DMS 273 treated with DMSO at 0.1 percent for 48 hours (cell line): Measurements from ENCODE around the gene MMAB.
A peak's percentile ranks its signal among the peaks of the same experiment; 100 is the strongest.

Source experiments
- DNase-seq: peaks from one replicate; lab custom pipeline; 2025; lab: John Stamatoyannopoulos, UW

Gene MMAB

GRCh38 chr12:109573029-109573913 lies at the start of gene MMAB, which contains the start of gene MVK:
Gene MMAB (minus strand): TSS chr12:109573504. CDS start chr12:109573480, 24 bp downstream.
Gene MVK (plus strand): TSS chr12:109573794. CDS start chr12:109574823, 1,029 bp downstream.
- peak; percentile 97 for DNase-seq

- no peak for DNase-seq
Measured at GRCh38 chr12:109621901-109622364, 48.6 kb upstream of the MMAB start.

GRCh38 chr12:109621211-109621694 lies 47.9 kb upstream of the MMAB start:
- DNase-seq, result no peak

- no peak for DNase-seq
Measured at GRCh38 chr12:109619002-109619604, 45.8 kb upstream of the MMAB start.

GRCh38 chr12:109618082-109618481 lies 44.8 kb upstream of the MMAB start:
- no peak for DNase-seq

GRCh38 chr12:109617491-109617890 lies 44.2 kb upstream of the MMAB start:
- DNase-seq, result no peak

GRCh38 chr12:109615556-109616229 lies 42.4 kb upstream of the MMAB start:
- no peak for DNase-seq

GRCh38 chr12:109613649-109614455 lies 40.5 kb upstream of the MMAB start:
- no peak for DNase-seq

GRCh38 chr12:109612975-109613502 lies 39.7 kb upstream of the MMAB start:
- no peak for DNase-seq

GRCh38 chr12:109612003-109612402 lies 38.7 kb upstream of the MMAB start:
- no peak for DNase-seq

- no peak for DNase-seq
Measured at GRCh38 chr12:109611223-109611622, 37.9 kb upstream of the MMAB start.

GRCh38 chr12:109610523-109610922 lies 37.2 kb upstream of the MMAB start:
- no peak for DNase-seq

GRCh38 chr12:109609342-109609741 lies 36.0 kb upstream of the MMAB start:
- DNase-seq, result no peak

- no peak for DNase-seq
Measured at GRCh38 chr12:109608793-109609192, 35.5 kb upstream of the MMAB start.

GRCh38 chr12:109608270-109608669 lies 35.0 kb upstream of the MMAB start:
- DNase-seq, result no peak

GRCh38 chr12:109607618-109608017 lies 34.3 kb upstream of the MMAB start:
- no peak for DNase-seq

- DNase-seq, result peak; percentile 78
Measured at GRCh38 chr12:109606320-109607028, 33.2 kb upstream of the MMAB start.

GRCh38 chr12:109605599-109606228 lies 32.4 kb upstream of the MMAB start:
- DNase-seq, result no peak

- DNase-seq, result peak; percentile 58
Measured at GRCh38 chr12:109605016-109605415, 31.7 kb upstream of the MMAB start.

GRCh38 chr12:109604132-109604585 lies 30.9 kb upstream of the MMAB start:
- no peak for DNase-seq
